HL-60/S4 treated with phorbol 12-myristate 13-acetate at 8.2 ng/mL for 4 days and 3 days (cell line): ENCODE results near the gene PRKG1.
"Not testable (repeated sequence)": the region's sequence is repeated elsewhere in the genome, so short reads cannot be mapped to it uniquely, and the experiment has no call there.

Experiments
- in situ Hi-C: fragments of 300-500 bp; cut with MboI; formaldehyde crosslinking; loops from 2 replicates; pipeline ENCODE4 v1.15.0; 2022; ENCODE audit warnings: low sequenced_read_pairs

PRKG1 gene

GRCh38 chr10:51260376-51260775 lies 186.1 kb downstream of the PRKG1 start:
- in situ Hi-C loops = no loop called here

- in situ Hi-C loops = no loop called here
These were observed 192.2 kb downstream of the PRKG1 start for GRCh38 chr10:51266496-51266895.

- in situ Hi-C loops = not testable (repeated sequence)
These were observed 193.8 kb downstream of the PRKG1 start for GRCh38 chr10:51267980-51268570.

GRCh38 chr10:51269821-51270220 lies 195.5 kb downstream of the PRKG1 start:
- in situ Hi-C loops = no loop called here

- in situ Hi-C loops = no loop called here
These were observed 196.7 kb downstream of the PRKG1 start for GRCh38 chr10:51270936-51271530.

GRCh38 chr10:51272099-51272498 lies 197.8 kb downstream of the PRKG1 start:
- in situ Hi-C loops = not testable (repeated sequence)

GRCh38 chr10:51272555-51272954 lies 198.3 kb downstream of the PRKG1 start:
- in situ Hi-C loops = no loop called here

GRCh38 chr10:51273574-51273973 lies 199.3 kb downstream of the PRKG1 start:
- in situ Hi-C loops = no loop called here

GRCh38 chr10:51276097-51276496 lies 201.8 kb downstream of the PRKG1 start:
- in situ Hi-C loops = not testable (repeated sequence)

GRCh38 chr10:51281387-51281786 lies 207.1 kb downstream of the PRKG1 start:
- in situ Hi-C loops = not testable (repeated sequence)

GRCh38 chr10:51285601-51286000 lies 211.3 kb downstream of the PRKG1 start:
- in situ Hi-C loops = no loop called here

GRCh38 chr10:51288511-51288910 lies 214.2 kb downstream of the PRKG1 start:
- in situ Hi-C loops = no loop called here

GRCh38 chr10:51289519-51289918 lies 215.2 kb downstream of the PRKG1 start:
- in situ Hi-C loops = no loop called here

GRCh38 chr10:51291961-51292360 lies 217.7 kb downstream of the PRKG1 start:
- in situ Hi-C loops = no loop called here

GRCh38 chr10:51297438-51297837 lies 223.2 kb downstream of the PRKG1 start:
- in situ Hi-C loops = no loop called here

- in situ Hi-C loops = no loop called here
These were observed 226.5 kb downstream of the PRKG1 start for GRCh38 chr10:51300617-51301304.

- in situ Hi-C loops = no loop called here
These were observed 227.4 kb downstream of the PRKG1 start for GRCh38 chr10:51301644-51302043.

- in situ Hi-C loops = no loop called here
These were observed 228.0 kb downstream of the PRKG1 start for GRCh38 chr10:51302316-51302715.

GRCh38 chr10:51308116-51308515 lies 233.8 kb downstream of the PRKG1 start:
- in situ Hi-C loops = no loop called here

- in situ Hi-C loops = no loop called here
These were observed 236.9 kb downstream of the PRKG1 start for GRCh38 chr10:51311228-51311627.

GRCh38 chr10:51312817-51313216 lies 238.5 kb downstream of the PRKG1 start:
- in situ Hi-C loops = no loop called here

GRCh38 chr10:51313251-51313650 lies 239.0 kb downstream of the PRKG1 start:
- in situ Hi-C loops = no loop called here
